Stimulated activated CD4-positive, alpha-beta T cell treated with anti-CD3 and anti-CD28 coated beads, Interleukin-4, amount 100 ng/mL, for 1 hour (primary cell): ENCODE results near the gene SP140.
"Not testable (repeated sequence)": the region's sequence is repeated elsewhere in the genome, so short reads cannot be mapped to it uniquely, and the experiment has no call there.

Source experiments
- DNase-seq: peaks from one replicate; pipeline ENCODE4 v3.0.0-alpha.2; 2020

Gene SP140

DNA sequence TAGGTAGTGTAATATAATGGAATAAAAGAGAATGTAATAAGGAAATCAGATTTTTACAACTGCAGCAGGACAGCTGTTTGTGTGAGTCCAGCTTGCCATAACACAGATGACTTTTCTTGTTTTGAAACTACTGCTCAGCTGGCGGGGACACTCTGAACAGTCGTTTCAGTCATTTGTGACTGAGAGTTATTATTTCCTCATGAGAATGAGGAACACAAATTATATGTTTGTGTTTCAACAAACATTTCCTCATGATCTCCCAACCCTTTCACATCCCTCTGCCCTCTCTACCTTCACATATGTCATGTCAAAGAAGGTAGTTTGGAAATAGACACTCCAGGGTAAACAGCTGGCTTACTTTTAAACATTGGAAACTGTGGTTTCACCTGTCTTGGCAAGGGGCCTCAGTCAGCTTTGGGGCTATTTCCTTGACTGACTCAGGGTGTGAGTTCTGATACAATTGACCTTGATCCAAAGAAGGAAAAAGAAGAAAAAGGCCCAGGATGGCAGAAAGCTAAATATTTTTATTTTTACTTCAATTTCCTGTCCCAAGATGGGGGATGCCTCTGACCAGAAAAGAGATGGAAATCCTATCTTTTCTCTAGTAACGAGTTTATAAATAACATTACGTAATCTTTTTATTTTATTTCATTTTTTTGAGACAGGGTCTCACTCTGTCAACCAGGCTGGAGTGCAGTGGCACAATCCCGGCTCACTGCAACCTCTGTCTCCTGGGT lies 102.0 kb downstream of the SP140 start:
- DNase-seq, result no peak

- DNase-seq, result no peak
Measured at GRCh38 chr2:230328155-230328458, 102.6 kb downstream of the SP140 start.

DNA sequence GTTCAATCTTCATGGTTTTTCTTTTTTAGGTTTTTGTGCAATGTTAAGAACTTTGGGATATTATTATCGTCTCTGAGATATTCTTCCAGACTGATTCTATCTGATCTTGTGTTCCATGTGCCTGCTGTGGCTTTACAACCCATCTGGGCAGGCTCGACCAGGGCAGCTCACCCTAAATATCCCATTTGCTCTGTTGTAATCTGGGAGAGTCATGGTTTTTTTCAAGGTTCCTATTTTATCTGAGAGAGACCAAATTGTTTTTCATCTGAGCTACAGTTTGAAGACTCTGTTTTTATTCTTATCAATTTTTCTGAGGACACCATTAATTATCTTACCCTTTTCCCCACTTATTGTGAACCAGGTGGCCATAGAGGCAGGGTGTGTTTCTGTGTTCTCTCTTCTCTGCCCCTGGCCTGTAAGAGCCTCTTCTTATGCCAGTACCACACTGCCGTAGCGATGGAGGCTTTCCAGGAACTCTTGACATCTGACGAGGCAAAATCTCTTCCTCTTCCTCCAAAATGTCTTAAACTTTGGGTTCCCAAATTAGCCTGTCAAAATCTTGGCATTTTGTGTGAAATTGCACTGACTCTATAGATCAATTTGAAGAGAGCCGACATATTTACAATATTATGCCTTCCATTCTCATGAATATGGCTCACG lies 104.5 kb downstream of the SP140 start:
- DNase-seq, result no peak

DNA sequence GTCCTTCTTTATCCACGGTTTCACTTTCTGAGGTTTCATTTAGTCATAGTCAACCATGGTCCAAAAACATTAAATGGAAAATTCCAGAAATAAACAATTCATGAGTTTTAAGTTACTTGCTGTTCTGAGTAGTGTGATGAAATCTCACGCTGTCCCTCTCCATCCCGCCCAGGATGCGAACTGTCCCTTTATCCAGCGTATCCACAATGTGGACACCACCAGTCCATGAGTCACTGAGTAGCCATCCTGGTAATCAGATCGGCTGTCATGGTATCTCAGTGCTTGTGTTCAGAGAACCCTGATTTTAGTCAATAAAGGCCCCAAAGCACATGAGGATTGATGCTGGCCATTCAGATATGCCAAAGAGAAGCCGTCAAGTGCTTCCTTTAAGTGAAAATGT lies 105.2 kb downstream of the SP140 start:
- DNase-seq, result no peak

DNA sequence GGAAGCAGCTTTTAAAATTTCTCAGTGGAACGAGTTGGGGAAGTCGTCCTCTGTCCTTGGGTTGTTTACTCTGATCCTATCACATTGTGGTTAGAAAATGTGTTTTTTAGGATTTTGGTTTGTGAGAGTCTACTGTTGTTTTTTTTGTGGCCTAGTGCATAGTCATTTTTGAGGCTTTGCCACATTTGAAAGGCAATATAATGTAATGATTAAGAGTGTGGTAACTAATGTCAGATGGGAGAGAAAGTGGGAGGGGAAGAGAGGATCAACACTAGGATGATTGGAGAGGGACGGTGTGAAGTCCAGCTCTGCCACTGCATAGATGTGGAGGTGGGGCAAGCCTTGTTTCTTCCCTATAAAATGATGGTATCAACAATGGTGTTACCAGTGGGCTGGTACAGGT lies 109.9 kb downstream of the SP140 start:
- DNase-seq, result no peak

DNA sequence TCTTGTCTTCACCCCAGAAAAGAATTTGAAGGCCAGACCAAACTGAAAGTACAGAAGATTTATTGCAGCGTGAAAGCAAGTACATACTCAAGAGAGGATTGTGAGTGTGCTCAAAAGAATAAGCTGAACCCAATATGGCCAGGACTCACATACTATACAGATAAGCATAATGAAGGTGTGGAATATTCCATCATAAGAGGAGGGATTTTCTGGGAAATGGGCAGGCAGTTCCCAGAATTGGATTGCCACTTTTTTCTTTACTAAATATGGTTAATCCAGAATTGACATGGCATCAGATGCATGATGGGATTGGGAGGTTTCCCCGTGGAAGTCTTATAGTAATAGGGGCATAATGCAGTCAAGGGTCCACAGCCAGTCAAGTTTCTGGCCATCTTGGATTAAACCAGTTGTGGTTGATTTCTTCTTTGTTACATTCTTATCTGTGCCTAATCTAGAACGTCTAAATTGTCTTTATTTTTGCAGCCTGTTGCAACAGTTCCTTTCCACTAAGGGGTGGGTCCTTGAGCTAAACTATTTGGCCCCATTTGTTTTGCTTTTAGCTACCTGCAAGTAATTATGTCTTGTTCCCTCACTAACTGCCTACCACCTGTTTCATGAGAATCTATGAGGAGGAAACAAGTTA lies 110.4 kb downstream of the SP140 start:
- no peak for DNase-seq

- DNase-seq, result not testable (repeated sequence)
Measured at GRCh38 chr2:230341936-230342528, 116.5 kb downstream of the SP140 start.

GRCh38 chr2:230343041-230343624 lies 117.6 kb downstream of the SP140 start:
- DNase-seq, result not testable (repeated sequence)

GRCh38 chr2:230343747-230344146 lies 118.2 kb downstream of the SP140 start:
- no peak for DNase-seq

- DNase-seq, result no peak
Measured at GRCh38 chr2:230346465-230346864, 120.9 kb downstream of the SP140 start.

DNA sequence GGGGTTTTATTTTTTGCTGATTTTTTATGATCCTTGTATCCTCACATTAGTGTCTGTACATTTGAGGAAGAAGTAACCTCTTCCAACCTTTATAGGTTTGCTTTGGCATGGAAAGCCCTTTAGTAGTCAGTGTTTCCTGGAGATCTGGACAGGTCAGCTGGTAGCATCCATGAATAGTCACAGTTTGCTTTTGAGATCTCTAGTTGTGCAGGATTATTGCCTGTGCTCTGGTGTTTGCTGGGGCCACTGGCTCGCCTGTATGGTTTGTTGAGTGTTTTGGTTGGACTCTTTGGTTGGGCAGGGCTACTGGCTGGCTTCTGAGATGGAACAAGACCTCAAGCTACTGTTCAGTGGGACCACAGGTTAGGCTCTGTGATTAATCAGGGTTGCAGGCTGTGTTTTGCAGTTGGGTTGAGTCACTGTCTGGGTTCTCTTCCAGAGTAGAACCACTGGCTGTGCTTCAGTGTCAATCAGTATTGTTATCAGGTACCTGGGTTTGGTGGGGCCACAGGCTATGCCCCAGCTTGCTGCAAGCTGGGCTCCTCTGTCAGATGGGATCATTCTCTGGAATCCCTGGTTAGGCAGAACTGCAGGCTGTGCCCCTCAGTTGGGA lies 121.5 kb downstream of the SP140 start:
- DNase-seq, result no peak

- DNase-seq, result no peak
Measured at GRCh38 chr2:230347659-230348305, 122.2 kb downstream of the SP140 start.

- no peak for DNase-seq
Measured at GRCh38 chr2:230348787-230349186, 123.3 kb downstream of the SP140 start.

DNA sequence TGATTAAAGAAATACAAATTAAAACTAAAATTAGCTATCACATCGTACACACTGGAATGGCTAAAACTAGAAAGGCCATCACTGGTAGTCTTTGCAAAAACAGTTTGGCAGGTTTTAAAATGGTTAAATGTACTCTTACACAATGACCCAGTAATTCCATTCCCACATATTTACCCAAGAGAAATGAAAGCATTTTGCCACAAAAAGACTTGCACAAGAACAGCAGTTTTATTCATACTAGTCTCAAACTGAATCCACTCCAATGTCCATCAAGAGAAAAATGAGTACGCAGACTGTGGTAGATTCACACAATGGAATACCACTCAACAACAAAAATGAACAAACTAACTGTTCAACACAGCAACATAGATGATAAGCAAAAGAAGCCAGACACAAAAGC lies 130.5 kb downstream of the SP140 start:
- no peak for DNase-seq

DNA sequence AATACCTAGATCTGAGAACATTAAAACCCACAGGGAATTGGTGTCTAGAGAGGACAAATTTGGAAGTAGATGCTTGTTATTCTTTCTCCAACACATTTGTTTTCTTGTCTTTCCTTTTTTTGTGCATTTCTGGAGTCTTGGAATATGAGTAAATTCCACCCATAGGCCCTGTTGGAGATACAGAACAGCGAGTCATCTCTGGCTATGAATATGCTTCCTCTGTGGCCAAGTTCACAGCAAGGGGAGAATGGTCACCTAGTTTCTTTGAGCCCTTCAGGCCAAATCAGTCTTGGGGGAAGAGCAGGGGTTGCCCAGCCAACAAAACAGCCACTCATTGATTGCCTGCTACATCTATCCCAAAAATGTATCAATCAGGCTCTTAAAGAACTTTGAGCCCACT lies 132.8 kb downstream of the SP140 start:
- DNase-seq, result no peak

DNA sequence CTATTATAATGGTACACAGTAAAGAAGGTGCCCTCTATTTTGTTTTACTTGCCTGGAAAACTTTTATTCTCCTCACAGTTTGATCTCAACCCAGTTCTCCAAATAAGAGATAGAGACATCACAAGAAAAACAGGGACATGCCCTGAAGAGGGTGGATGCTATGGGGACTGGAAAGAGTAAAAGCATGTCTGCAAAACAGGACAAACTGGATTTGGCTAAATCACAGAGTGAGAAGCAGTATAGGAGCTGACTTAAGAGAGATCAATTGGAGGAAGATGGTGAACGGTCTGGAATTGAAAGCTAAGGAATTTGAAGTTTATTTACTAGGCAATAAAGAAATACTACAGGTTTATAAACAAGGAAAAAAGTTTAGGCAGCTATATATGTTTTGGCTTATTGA lies 134.5 kb downstream of the SP140 start:
- DNase-seq, result no peak

GRCh38 chr2:230362030-230362691 lies 136.6 kb downstream of the SP140 start:
- no peak for DNase-seq
